GM12878 (cell line): ENCODE data around the gene CNN2. TPM values are rescaled to one million over a fixed set of nuclear protein-coding genes. Genes with fewer than 3 reads are reported as not detected.
A peak's percentile ranks its signal among the peaks of the same experiment; 100 is the strongest.

Source experiments
- ATF7 ChIP-seq: fragments of 450-650 bp; IDR thresholded peaks from 2 replicates; pipeline ENCODE4 v1.6.1; 2016; ENCODE audit warnings: low read depth, mild to moderate bottlenecking
- CREB1 ChIP-seq: IDR thresholded peaks from 2 replicates; pipeline ENCODE4 v1.6.1; 2012; ENCODE audit warnings: low read depth, mild to moderate bottlenecking, inconsistent platforms
- CUX1 ChIP-seq: IDR thresholded peaks from 2 replicates; pipeline ENCODE4 v1.6.1; 2012; ENCODE audit warnings: improper control_type of control experiment, low read depth, low read length; ENCODE audit not compliant: insufficient replicate concordance
- IKZF2 ChIP-seq, 2 experiments: fragments of 450-650 bp; IDR thresholded peaks; 2 replicates each; pipeline ENCODE4 v1.6.1; 2017; ENCODE audit warnings: mild to moderate bottlenecking in 2 of 2, moderate library complexity in 2 of 2
- MLLT1 ChIP-seq: fragments of 450-650 bp; IDR thresholded peaks from 2 replicates; pipeline ENCODE4 v1.6.1; 2016; ENCODE audit warnings: mild to moderate bottlenecking
- MXI1 ChIP-seq: fragments of 150-350 bp; IDR thresholded peaks from 2 replicates; pipeline ENCODE4 v1.6.1; 2011; ENCODE audit warnings: low read depth, mild to moderate bottlenecking, inconsistent platforms, low read length, improper control_type of control experiment
- PAX5 ChIP-seq: IDR thresholded peaks from 2 replicates; pipeline ENCODE4 v1.6.1; 2011; ENCODE audit warnings: low read depth, low read length, borderline replicate concordance
- POLR2A ChIP-seq: IDR thresholded peaks from 2 replicates; pipeline ENCODE4 v1.6.1; 2011; ENCODE audit warnings: low read depth, mild to moderate bottlenecking, low read length
- RCOR1 ChIP-seq: conservative IDR thresholded peaks from 2 replicates; pipeline ENCODE4 v1.6.1; 2012; ENCODE audit warnings: low read depth, low read length, improper control_type of control experiment
- REST ChIP-seq: IDR thresholded peaks from 2 replicates; pipeline ENCODE4 v1.6.1; 2012; ENCODE audit warnings: mild to moderate bottlenecking, low read depth, low read length
- SMAD1 ChIP-seq: fragments of 450-650 bp; IDR thresholded peaks from 2 replicates; pipeline ENCODE4 v1.6.1; 2018; ENCODE audit warnings: mild to moderate bottlenecking, low read depth; ENCODE audit not compliant: partially characterized antibody
- SRF ChIP-seq, 2 experiments: IDR thresholded peaks; 2 replicates each; pipeline ENCODE4 v1.6.1; 2011; ENCODE audit warnings: low read depth in 2 of 2, low read length in 2 of 2, mild to moderate bottlenecking in 1 of 2, moderate library complexity in 1 of 2
- SUPT20H ChIP-seq: IDR thresholded peaks from 2 replicates; pipeline ENCODE4 v1.6.1; 2011; ENCODE audit warnings: low read depth, mild to moderate bottlenecking, low read length, moderate library complexity, borderline replicate concordance; ENCODE audit not compliant: control insufficient read depth
- TBL1XR1 ChIP-seq: IDR thresholded peaks from 2 replicates; pipeline ENCODE4 v1.6.1; 2012; ENCODE audit warnings: low read depth, low read length, improper control_type of control experiment
- ZNF24 ChIP-seq: fragments of 450-650 bp; IDR thresholded peaks from 2 replicates; pipeline ENCODE4 v1.6.1; 2017; ENCODE audit warnings: antibody characterized with exemption, mild to moderate bottlenecking
- polyA plus RNA-seq, 11 experiments: library from polyadenylated mRNA; depleted of rRNA in 4 of 11; unstranded in 6 of 11; stranded (reverse) in 5 of 11; fragments of >200 nt; fragmentation: Nextera tagmentation in 4 of 11; fragmentation: Illumina TruSeq in 1 of 11; extraction: Ambion mirVana in 4 of 11; extraction: Trizol in 1 of 11; gene quantifications; 1 replicate in 1 of 11; 2 replicates in 10 of 11; pipeline versions ENCODE4 v1.2.1 to v1.2.3, GENCODE V29; 2011 to 2016; ENCODE audit warnings: inconsistent platforms in 2 of 11, missing spikeins in 2 of 11, low read depth in 1 of 11
- total RNA-seq, 4 experiments: library from RNA; depleted of rRNA in 3 of 4; stranded (reverse); fragments of >200 nt in 3 of 4; fragmentation: Illumina TruSeq in 1 of 4; extraction: Trizol in 1 of 4; gene quantifications; 2 replicates each; pipeline versions ENCODE4 v1.2.1 to v1.2.3, GENCODE V29; 2013 to 2021
- TF ChIP-seq, protein P1 (sequence below): IDR thresholded peaks from 2 replicates; pipeline ENCODE4 v1.6.1; 2011; ENCODE audit warnings: low read depth, low read length, improper control_type of control experiment, borderline replicate concordance
- TF ChIP-seq, protein P2 (sequence below): IDR thresholded peaks from 2 replicates; pipeline ENCODE4 v1.6.1; 2012; ENCODE audit warnings: low read depth, low read length, improper control_type of control experiment

The CNN2 gene
- total and polyA plus RNA-seq, 10 of the 15 experiments (the other 5 are each of a cell fraction or from before 2014, with no cell fraction given) = 34.7 to 311 (median 172) TPM

DNA sequence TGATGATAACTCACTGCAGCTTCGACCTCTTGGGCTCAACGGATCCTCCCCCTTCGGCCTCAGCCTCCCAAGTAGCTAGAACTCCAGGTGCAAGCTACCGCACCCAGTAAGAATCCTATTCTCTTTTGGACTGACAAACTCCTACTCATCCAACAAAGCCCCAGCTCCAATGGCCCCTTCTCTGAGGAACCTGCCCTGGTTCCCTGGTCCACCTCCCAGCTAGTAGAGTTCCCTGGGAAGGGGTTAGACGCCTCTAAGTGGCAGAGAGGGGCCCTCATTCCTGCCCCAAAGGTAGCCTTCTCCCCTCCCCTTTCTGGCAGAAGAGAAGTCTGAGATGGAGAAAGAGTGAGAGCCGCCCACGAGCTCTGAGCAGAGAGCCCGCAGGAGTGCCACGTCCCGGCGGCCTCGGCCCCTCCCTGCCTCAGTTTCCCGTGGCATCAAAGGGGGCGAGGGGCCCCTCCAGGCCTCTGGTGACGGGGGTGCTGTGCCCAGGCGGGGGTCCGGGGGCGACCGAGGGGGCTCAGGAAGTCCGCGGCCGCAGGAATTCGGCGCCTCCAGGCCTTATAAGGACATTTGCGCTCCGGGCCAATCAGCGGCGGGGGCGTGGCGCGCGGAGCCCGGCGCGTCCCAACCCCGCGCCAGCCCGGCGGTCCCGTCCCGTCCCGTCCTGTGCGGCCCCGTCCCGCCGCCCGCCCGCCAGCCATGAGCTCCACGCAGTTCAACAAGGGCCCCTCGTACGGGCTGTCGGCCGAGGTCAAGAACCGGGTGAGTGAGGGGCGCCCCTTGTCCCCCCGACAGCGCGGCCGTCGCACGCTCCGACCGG lies at the start of gene CNN2 (continued):
- TF ChIP-seq, protein P1, sequence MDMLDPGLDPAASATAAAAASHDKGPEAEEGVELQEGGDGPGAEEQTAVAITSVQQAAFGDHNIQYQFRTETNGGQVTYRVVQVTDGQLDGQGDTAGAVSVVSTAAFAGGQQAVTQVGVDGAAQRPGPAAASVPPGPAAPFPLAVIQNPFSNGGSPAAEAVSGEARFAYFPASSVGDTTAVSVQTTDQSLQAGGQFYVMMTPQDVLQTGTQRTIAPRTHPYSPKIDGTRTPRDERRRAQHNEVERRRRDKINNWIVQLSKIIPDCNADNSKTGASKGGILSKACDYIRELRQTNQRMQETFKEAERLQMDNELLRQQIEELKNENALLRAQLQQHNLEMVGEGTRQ = no peak
- TF ChIP-seq SMAD1 (no peak), ATF7 (no peak), REST (no peak), CREB1 (no peak; the same call in 1 of the 2 replicates), MXI1 (no peak; the same call in 1 of the 2 replicates), IKZF2 (IDR thresholded peaks at IDR 0.05) (peak; percentile 19 to 39; a peak in 2 of 4 replicates), SRF (IDR thresholded peaks at IDR 0.05; ENCODE audit: low read depth in 2 of 2, low read length in 2 of 2) (peak; percentile 95 to 98), POLR2A (peak; percentile 89), RCOR1 (0 out of 2 replicates have a peak, but pooled peaks have one; percentile 70), PAX5 (no peak), SUPT20H (no peak), ZNF24 (no peak), CUX1 (no peak), MLLT1 (0 out of 2 replicates have a peak, but pooled peaks have one; percentile 46), TBL1XR1 (no peak)
- TF ChIP-seq, protein P2, sequence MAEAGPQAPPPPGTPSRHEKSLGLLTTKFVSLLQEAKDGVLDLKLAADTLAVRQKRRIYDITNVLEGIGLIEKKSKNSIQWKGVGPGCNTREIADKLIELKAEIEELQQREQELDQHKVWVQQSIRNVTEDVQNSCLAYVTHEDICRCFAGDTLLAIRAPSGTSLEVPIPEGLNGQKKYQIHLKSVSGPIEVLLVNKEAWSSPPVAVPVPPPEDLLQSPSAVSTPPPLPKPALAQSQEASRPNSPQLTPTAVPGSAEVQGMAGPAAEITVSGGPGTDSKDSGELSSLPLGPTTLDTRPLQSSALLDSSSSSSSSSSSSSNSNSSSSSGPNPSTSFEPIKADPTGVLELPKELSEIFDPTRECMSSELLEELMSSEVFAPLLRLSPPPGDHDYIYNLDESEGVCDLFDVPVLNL = no peak
